Right cardiac atrium (tissue), 5 donors: Measurements from ENCODE around the gene MTA1. TPM values are rescaled to one million over a fixed set of nuclear protein-coding genes. Genes with fewer than 3 reads are reported as not detected.

Experiments
- ATAC-seq, 2 donors: fragments of 200-7000 bp; cut with Tn5 transposase; one replicate each; pipeline versions ENCODE4 v1.8.0 to v1.9.1; 2020; ENCODE audit warnings: moderate library complexity in 2 of 2, mild to moderate bottlenecking in 1 of 2
- DNase-seq, 3 donors: peaks; one replicate each; pipeline ENCODE4 v3.0.0-alpha.2; 2020
- H3K27ac ChIP-seq: one replicate; pipeline ENCODE4 v1.5.1; 2013; ENCODE audit warnings: mild to moderate bottlenecking, low read length, control low read depth, moderate library complexity
- H3K27me3 ChIP-seq: one replicate; pipeline ENCODE4 v1.6.1; 2013; ENCODE audit not compliant: control insufficient read depth, insufficient read depth
- H3K4me1 ChIP-seq: one replicate; pipeline ENCODE4 v1.6.1; 2013; ENCODE audit warnings: low read length; ENCODE audit not compliant: control insufficient read depth, insufficient read depth
- H3K4me3 ChIP-seq: one replicate; pipeline ENCODE4 v1.5.1; 2013; ENCODE audit warnings: low read length, control low read depth
- H3K9me3 ChIP-seq: one replicate; pipeline ENCODE4 v1.6.1; 2013; ENCODE audit warnings: low read length; ENCODE audit not compliant: control insufficient read depth
- WGBS: extraction: QIAGEN DNeasy Blood & Tissue Kit; methylation state at CpG from one replicate; pipeline ENCODE4 v1.1.7; 2013; 5-methylcytosine and 5-hydroxymethylcytosine counted together
- intact Hi-C, 4 donors: fragments of 100-400 bp; cut with DNase I; formaldehyde crosslinking; loops; one replicate each; pipeline versions ENCODE4 v1.11.0 to v1.14.0; 2022 to 2023
- polyA plus RNA-seq: library from polyadenylated mRNA; stranded (reverse); fragments of 200-250 nt; gene quantifications from one replicate; pipeline ENCODE4 v1.2.3, GENCODE V29; 2013
- total RNA-seq, 4 donors: library from RNA; stranded (reverse); fragmentation: NEBNext Ultra II Directional; extraction: Animal tissue kit (Norgen Biotek cat#: 25700); gene quantifications; one replicate each; pipeline ENCODE4 v1.2.1, GENCODE V29; 2021
- donor health status: healthy with polysubstance abuse.
- donor health status: DM: no; HTN: yes; CAD: no.
- donor health status: DM: no; HTN: no; CAD: no.
- donor health status: DM: no; HTN: yes; CAD: no; lungs with severe emphysema.
- donor health status: DM: yes; HTN: yes; CAD: no.

Gene MTA1
- total and polyA plus RNA-seq, 5 donors: 121 to 179 (median 141) TPM

DNA sequence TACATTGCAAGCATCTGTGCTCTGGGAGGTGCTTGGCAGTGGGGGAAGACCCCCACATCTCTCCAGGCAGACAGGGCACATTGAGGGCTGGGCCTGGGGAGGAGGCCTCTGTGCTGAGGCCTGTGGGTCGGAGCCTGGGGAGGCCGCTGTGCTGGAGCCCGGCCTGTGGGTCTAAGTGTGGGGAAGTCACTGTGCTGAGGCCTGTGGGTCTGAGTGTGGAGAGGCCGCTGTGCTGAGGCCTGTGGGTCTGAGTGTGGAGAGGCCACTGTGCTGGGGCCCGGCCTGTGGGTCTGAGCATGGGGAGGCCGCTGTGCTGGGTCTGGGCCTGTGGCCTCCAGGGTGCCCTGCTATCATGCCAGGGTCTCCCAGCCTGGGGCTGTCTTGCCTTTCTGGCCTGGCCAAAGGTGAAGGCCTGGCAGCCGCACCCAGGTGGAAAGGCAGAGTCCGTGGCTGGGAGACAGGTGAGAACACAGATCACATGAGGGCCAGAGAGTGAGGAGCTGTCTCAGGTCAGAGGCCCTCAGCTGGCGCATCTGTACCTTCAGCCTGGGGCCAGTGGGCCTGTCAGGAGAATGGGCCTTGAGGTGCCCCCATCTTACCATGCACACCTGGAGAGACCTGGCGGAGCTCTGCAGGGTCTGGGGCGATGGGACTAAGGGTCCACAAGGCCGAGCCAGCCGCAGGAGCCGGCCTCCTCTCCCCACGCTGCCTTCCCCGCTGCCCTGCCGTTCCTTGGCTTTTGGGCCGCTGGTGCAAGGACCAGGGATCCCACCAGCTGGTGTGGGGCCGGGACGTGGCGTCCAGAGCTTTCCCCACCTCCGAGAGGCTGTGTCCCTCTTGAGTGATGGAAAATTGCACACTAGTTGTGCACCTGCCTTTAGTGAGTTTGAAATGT, 36.4 kb downstream of the MTA1 start:
- Histone ChIP-seq H3K9me3 (no peaks in the 10 kb centered on the region), H3K27me3 (no peaks in the 10 kb centered on the region), H3K4me1 (no peaks in the 10 kb centered on the region), H3K27ac (no peak overlapping the region), H3K4me3 (no peak overlapping the region)
- intact Hi-C loops: no loop called here
- 88% methylated on average over 22 of the region's 22 CpGs for WGBS
- ATAC-seq (peak in 1 of 2 donors; percentile 13), DNase-seq (peak; percentile 10 to 41 (median 40))

DNA sequence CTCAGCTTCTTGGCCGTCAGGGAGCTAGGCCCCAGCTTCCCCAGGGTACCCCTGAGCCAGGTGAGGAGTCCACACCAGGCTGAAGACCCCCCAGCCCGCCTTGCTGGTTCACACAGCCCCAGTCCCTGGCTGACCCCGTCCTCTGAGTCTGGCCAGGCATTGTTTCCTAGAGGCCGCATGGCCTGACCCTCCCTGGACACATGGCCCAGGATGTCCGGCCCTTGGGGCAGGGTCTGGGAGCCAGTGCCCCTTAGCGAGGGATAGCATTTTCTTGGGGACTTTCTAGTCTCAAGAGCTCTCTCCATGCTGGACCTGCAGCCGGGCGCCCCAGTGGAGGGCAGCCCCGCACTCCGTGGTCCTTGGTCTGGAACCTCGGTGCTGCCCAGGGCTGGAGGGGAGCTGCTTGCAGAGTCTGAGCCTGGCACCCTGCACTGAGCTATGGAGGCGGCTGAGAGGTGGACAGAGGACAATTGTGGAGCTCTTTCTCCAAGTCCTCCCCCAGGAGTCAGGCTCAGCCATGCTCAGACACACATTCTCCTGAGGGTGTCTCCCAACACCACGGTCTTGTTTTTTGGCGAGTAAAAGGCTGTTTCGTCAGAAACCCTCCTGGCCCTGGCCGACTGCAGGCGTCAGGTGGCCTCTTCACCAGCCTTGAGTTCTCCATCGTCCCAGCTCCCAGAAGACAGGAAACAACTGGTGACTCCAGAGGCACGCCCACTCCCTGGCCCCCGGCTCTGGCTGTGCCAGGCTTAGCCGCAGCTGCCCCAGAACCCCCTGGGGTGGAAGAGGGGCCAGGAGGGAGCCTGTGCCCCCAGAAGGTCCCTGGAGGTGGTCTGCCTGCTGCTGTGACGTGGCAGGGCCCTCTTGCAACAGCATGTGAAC, 37.4 kb downstream of the MTA1 start:
- no peaks in the 10 kb centered on the region for H3K9me3 ChIP-seq
- no peak overlapping the region for H3K4me3 ChIP-seq
- peak in 1 of 2 donors; percentile 10 for ATAC-seq
- H3K27me3 ChIP-seq: no peaks in the 10 kb centered on the region
- H3K4me1 ChIP-seq: no peaks in the 10 kb centered on the region
- DNase-seq: peak; percentile 7 to 61 (median 44)
- intact Hi-C loops: no loop called here
- 77% methylated on average over 22 of the region's 22 CpGs for WGBS
- H3K27ac ChIP-seq: no peak overlapping the region

- Histone ChIP-seq H3K27me3 (no peaks in the 10 kb centered on the region), H3K9me3 (no peaks in the 10 kb centered on the region), H3K4me1 (no peaks in the 10 kb centered on the region), H3K27ac (no peak overlapping the region), H3K4me3 (no peak overlapping the region)
- ATAC-seq: no peak
- intact Hi-C loops: no loop called here
- peak; percentile 13 to 48 (median 34) for DNase-seq
- WGBS: 90% methylated on average over 18 of the region's 18 CpGs
Observed at GRCh38 chr14:105458010-105458409, 38.4 kb downstream of the MTA1 start.

DNA sequence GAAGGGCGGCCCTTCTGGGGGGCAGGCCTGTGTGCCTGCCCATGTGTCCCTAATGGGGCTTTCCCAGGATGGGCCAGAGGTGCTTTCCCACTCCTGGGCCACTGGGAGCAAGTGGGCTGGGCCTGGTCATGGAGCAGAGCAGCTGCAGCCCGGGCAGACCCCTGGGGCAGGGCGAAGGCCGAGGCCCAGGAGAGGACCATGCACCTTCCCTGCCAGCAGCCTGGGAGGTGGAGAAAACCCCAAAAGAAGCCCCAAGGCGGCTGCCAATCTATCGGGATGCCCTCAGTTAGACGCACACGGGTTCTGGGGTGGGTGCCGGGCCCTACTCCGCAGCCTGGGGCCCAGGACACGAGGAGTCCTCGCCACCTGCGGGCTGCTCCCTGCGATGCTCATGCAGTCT, 38.9 kb downstream of the MTA1 start:
- DNase-seq (peak; percentile 14 to 47 (median 44)), ATAC-seq (no peak)
- intact Hi-C loops: no loop called here
- no peak overlapping the region for H3K4me3 ChIP-seq
- no peaks in the 10 kb centered on the region for H3K9me3 ChIP-seq
- no peaks in the 10 kb centered on the region for H3K27me3 ChIP-seq
- no peak overlapping the region for H3K27ac ChIP-seq
- H3K4me1 ChIP-seq: no peaks in the 10 kb centered on the region
- 88% methylated on average over 14 of the region's 14 CpGs for WGBS

DNA sequence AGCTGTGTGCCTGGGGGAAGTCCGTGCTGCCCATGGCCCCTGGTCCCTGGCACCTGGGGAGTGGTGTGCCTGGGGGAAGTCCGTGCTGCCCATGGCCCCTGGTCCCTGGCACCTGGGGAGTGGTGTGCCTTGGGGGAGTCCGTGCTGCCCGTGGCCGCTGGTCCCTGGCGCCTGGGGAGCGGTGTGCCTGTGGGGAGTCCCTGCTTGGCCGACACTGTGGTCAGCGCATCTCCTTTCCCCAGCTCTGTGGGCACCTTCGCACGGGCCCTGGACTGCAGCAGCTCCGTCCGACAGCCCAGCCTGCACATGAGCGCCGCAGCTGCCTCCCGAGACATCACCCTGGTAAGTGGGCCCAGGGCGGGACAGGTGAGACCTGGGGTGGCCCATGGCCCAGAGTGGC, 40.5 kb downstream of the MTA1 start:
- Histone ChIP-seq H3K9me3 (no peaks in the 10 kb centered on the region), H3K4me3 (no peak overlapping the region), H3K4me1 (no peaks in the 10 kb centered on the region), H3K27me3 (no peaks in the 10 kb centered on the region), H3K27ac (no peak overlapping the region)
- DNase-seq (peak in 1 of 3 donors; percentile 46), ATAC-seq (no peak)
- intact Hi-C loops: no loop called here
- WGBS: 97% methylated on average over 17 of the region's 17 CpGs

DNA sequence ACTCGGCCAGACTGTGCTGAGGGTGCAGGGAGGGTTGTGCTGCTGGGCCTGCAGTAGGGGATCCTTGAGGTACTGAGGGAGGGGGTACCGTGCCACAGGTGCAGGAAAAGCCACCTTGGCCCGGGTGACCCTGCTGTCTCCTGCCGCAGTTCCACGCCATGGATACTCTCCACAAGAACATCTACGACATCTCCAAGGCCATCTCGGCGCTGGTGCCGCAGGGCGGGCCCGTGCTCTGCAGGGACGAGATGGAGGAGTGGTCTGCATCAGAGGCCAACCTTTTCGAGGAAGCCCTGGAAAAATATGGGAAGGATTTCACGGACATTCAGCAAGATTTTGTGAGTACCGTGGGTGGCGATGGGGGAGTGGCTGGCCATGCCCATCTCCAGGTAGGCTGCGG, 41.0 kb downstream of the MTA1 start:
- intact Hi-C loops: no loop called here
- ATAC-seq: no peak
- 94% methylated on average over 17 of the region's 17 CpGs for WGBS

DNA sequence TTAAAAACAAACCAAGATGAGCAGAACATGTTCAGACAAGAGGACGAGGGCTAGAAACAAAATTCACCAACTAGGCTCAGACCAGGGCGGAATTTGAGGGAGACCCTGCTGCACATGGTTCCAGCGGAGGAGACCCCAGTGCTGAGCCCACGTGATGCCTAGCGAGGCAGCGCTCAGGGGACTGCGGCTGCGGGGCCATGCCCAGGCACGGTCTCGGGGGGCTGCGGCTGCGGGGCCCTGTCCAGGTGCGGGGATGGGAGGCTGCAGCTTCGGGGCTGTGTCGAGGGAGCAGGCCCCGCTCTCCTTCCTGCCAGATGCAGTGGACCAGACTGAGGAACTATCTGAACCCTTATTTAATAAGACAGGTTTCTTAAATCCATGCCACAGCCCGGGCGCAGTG, 42.3 kb downstream of the MTA1 start:
- WGBS: 97% methylated on average over 18 of the region's 18 CpGs
- Histone ChIP-seq H3K4me3 (no peak overlapping the region), H3K4me1 (no peaks in the 10 kb centered on the region), H3K9me3 (no peaks in the 10 kb centered on the region), H3K27ac (no peak overlapping the region), H3K27me3 (no peaks in the 10 kb centered on the region)
- DNase-seq (no peak), ATAC-seq (no peak)
- intact Hi-C loops: no loop called here

More for the DNA sequence above, 41.0 kb downstream of the MTA1 start:
- H3K9me3 ChIP-seq: no peaks in the 10 kb centered on the region
- no peaks in the 10 kb centered on the region for H3K27me3 ChIP-seq
- H3K4me3 ChIP-seq: no peak overlapping the region
- DNase-seq: no peak
- H3K27ac ChIP-seq: no peak overlapping the region
- H3K4me1 ChIP-seq: no peaks in the 10 kb centered on the region

DNA sequence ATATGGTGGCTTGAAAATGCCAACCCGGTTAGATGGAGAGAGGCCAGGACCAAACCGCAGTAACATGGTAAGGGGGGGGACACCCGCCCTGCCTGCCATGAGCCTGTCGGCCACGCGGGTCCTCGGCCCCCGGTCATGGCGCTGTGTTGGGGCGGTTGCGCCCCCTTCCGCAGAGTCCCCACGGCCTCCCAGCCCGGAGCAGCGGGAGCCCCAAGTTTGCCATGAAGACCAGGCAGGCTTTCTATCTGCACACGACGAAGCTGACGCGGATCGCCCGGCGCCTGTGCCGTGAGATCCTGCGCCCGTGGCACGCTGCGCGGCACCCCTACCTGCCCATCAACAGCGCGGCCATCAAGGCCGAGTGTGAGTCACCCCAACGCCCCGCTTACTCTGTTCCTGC, 44.9 kb downstream of the MTA1 start:
- ATAC-seq (no peak), DNase-seq (no peak)
- Histone ChIP-seq H3K9me3 (no peaks in the 10 kb centered on the region), H3K4me1 (peaks cover 6% of the 10 kb centered on the region), H3K27me3 (no peaks in the 10 kb centered on the region), H3K4me3 (no peak overlapping the region), H3K27ac (no peak overlapping the region)
- 95% methylated on average over 33 of the region's 33 CpGs for WGBS
- intact Hi-C loops: no loop called here

- 64% methylated on average over 20 of the region's 20 CpGs for WGBS
- ATAC-seq: peak; percentile 37 to 51
- Histone ChIP-seq H3K27me3 (no peaks in the 10 kb centered on the region), H3K4me1 (peaks cover 9% of the 10 kb centered on the region), H3K4me3 (no peak overlapping the region), H3K9me3 (no peaks in the 10 kb centered on the region), H3K27ac (peak overlapping the region; percentile 85)
- DNase-seq: peak; percentile 61 to 85 (median 82)
- intact Hi-C loops: no loop called here
Observed at GRCh38 chr14:105465209-105466031, 45.8 kb downstream of the MTA1 start.

- WGBS: 78% methylated on average over 53 of the region's 53 CpGs
- Histone ChIP-seq H3K4me1 (peaks cover 9% of the 10 kb centered on the region), H3K27me3 (no peaks in the 10 kb centered on the region), H3K9me3 (no peaks in the 10 kb centered on the region), H3K27ac (peak overlapping the region; percentile 85), H3K4me3 (no peak overlapping the region)
- DNase-seq (peak; percentile 73 to 92 (median 91)), ATAC-seq (peak; percentile 46 to 58)
- intact Hi-C loops: no loop called here
Observed at GRCh38 chr14:105466531-105467248, 47.1 kb downstream of the MTA1 start.
